GM19467 (cell line): ENCODE measurements around the gene KNCN.

Source experiments
- ATAC-seq: cut with Tn5 transposase; IDR thresholded peaks from one replicate; pipeline ENCODE4 v1.9.1; 2021; ENCODE audit warnings: mild to moderate bottlenecking, moderate library complexity; ENCODE audit not compliant: unreplicated experiment

KNCN gene

DNA sequence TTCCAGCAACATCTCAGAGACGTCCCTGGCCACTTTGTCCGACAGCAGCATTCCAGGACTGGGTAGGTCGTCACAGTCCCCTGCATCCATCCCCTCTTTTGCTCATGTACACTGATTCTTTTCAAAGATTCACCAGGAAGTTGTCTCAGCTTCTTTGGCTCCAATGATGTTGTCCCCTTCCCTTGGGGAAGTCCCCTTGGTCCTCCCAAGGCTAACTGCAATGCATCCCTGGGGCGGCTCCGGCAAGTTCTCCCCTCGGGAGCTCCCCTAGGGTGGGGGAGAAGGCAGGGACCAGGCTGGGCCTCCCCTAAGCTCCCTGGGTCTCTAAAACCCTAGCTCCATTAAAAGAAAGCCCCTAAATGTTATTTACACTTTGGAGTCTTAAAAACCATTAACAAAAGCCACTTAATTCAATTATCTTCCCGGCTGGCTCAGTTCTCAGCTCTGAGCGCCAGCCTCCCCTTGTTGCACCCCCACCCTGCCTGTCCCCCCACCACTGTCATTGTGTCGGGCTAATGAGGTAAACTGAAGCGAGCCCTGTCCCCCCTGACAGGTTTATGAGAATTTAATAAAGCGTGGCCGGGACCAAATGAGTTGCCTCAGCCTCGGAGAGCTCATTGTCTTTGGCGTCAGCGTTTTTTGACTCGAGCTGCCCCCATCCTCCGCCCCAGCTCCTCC is 25.3 kb downstream of the KNCN start:
- ATAC-seq: no peak

DNA sequence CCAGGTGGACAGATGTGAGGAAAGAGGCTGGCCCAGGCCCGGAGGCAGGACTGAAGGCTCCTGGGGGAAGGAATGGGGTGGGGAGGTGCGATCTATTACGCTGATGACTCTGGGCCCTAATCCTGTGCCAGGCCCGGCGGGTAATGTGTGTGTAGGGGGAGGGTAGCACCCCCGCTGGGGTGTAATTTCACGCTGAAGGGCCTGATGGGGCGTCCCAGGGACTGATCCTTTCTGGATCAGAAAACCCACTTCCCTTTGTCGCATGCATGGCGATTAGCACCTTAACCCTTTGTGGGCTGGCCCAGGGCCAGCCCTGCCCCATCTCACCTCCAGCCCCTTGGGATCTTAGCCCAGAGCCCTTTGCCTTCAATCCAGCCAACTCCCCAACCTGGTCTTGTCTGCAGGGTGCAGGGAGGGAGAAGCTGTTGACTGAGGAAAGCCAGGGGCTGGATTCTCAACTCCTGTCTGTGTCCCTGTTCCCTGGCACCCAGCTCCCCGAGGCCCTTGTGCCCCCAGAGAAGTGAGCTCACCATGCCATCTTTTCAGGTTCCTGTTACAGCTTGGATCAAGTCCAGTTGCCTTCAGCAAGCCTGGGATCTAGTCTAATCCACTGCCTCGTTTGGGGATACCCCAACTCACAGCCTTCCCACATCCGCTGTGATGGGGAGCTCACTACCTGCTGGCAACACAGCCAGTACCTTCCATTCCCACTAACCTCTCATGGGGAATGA is 26.0 kb downstream of the KNCN start:
- no peak for ATAC-seq

DNA sequence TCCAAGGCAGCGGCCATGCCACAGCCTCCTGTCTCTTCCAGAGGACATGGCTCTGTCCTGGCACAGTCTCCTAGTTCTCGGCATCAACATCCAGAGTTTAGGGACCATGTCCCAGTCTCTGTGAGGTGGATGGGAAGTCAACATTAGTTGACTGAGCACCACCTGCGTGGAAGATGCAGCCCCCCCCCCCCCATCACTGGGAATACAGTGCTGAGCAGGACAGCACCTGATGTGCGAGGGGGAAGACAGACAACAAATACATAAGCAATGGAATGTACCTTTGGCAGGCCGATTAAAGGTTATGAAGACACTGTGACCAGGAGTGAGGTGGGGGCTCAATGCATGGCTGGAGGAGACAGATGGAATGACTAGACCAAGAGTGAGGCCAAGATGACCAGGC is 26.6 kb downstream of the KNCN start:
- ATAC-seq: no peak

DNA sequence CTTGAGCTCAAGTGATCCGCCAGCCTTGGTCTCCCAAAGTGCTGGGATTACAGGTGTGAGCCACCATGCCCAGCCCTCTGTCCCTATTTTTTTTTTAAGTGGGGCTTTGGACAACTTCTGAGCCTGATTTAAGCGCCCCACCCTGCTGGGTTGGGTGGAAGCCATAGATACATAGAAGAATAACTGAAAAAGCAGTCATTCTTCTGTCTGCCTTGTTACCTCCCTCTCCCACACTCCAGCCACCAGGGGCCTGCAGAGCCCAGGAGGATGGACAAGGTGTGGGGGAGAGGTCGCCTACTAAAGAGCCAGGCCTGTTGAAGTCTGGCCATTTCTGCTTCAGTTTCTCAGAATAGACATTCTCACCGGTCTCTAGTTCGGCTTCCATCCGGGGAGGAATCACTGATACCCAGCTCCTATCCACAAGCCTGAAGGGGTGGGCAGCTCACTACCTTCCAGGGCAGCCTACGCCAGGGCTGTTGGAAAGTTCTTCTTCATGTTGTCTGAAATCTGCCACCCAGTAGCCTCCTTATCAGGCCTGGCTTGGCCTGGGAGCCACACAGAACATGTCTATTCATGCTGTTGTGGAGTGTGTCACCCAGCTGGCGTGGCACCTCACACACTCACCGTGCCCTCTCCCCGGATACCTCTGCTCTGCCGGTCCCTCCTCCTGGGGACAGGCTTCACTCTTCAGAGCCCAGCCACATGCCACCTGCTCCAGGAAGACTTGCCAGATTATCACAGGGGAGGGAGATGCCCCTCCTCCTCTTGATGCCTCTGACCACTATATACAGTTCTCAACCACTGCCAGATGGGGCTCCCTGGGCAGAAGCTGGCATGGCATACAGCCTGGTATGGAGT is 27.7 kb downstream of the KNCN start:
- ATAC-seq: no peak

DNA sequence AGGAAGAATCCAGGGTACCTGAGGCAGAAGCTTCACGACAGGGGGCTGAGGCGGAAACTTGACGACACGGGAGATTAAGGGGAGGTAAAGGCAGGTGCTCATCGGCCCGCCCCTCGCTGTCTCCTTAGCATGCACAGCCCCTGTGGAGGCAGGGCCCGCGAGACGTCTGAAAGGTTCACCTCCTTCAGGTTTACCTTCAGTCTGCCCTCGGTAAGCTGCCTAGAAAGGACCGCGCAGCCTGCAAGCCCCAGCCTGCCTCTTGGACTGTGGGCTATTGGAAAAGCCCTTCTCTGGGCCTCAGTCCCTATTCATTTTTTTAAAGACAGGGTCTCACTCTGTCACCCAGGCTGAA is 28.5 kb downstream of the KNCN start:
- no peak for ATAC-seq

DNA sequence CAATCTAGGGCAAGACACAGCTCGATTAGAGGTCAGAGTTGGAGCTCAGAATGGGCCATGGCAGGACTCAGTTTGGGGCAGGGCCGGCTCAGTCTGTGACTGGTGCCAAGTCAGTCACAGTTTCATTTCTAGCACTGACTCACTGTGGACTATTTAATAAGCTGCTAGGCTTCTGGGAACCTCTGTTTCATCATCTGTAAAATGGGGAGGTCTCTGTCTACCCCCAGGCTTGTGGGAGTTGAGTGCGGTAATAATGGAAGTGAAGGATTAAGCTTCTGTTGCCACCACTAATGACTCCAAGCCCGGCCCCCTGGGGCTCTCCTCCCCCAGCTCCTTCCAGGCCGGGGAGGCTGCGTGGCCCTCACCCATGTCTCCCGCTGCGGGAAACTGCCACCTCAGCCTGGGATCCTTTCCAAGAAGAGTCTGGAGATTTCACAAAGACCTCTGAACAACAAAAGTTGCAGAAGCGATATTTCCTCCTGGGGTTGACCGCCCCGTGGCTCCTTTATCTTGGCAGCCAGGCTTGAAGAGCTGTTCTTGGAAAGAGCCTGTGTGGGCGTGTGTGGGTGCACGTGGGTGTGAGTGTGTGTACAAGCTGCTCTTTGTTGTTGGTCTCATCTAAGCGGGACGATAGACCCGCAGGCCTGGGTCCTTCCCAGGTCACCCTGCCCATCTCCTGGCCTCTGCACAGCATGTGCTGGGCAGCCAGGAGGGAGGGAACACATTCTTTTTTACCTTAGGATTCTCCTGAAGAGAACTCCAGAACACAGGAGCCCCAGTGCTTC is 29.1 kb downstream of the KNCN start:
- ATAC-seq: no peak

DNA sequence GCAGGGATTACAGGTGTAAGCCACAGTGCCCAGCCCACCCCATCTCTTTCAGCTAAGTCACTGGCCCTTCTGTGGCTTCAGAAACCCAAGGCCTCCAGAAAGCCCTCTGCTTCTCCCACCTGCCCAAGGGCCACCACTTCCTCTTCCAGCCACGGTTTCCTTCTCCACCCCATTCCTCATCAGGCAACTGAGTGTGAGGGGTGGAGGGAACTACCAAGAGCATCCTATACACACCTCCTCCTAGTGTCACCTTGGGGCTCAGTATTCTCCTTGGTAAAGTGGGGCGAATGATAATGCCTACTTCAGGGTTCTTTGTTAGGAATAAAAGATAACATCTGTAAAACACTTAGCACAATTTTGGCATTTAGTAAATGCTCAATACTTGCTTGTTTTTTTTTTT is 30.0 kb downstream of the KNCN start:
- no peak for ATAC-seq

DNA sequence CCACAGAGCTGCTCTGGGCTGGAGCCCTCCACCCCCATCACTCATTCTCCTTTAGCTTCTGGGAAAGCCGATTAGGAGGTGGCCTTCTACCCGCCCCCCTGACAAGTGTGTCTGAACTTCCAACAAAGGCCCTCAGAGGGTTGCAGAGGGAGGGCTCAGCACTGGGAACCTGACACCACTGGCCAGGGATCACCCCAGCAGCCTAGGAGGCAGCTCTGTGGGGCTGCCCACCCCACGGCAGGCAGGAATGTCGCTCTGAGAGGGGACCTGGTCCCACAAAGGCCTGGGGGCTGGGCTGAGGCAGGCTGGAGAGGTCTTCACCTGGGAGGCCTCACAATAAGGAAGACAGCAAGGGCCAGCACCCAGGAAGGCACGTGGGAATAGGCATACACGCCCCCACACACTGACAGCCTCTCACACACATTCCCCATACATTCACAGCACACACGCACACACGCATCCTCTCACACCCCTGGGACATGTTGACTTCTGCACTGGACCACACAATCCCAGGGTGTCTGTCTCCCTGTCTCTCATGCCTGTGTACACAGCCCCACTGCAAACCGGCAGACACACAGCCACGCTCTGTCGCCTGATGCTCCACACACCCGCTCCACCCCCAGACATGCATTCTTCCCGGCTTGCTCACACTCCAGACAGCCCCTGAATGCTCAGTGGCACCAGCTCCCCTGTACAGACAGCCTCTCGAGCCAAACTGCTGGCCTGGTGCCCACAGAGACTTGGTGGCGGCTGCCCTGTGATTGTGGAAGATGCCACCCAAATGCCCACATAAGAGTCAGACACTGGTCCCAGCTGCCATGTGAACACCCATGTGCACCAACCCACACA is 31.2 kb downstream of the KNCN start:
- ATAC-seq: no peak

DNA sequence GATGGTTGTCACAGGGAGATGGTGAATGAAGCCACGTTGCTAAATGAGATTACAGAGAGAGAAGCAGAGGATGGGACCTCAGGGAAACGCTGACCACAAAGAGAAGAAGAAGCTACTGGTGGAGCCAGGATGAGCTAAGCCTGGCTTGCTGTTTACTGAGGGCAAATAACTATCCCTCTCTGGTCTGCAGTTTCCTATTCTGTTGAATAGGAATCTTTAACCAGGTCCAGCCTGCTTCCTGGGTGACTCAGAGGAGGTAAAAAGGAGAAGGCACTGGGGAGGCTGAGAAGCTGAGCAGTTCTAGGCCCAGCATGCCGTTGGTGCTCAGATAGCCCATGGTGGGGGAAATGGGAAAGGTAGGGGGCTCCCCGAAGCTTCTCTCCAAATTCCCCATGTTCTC is 32.2 kb downstream of the KNCN start:
- no peak for ATAC-seq

DNA sequence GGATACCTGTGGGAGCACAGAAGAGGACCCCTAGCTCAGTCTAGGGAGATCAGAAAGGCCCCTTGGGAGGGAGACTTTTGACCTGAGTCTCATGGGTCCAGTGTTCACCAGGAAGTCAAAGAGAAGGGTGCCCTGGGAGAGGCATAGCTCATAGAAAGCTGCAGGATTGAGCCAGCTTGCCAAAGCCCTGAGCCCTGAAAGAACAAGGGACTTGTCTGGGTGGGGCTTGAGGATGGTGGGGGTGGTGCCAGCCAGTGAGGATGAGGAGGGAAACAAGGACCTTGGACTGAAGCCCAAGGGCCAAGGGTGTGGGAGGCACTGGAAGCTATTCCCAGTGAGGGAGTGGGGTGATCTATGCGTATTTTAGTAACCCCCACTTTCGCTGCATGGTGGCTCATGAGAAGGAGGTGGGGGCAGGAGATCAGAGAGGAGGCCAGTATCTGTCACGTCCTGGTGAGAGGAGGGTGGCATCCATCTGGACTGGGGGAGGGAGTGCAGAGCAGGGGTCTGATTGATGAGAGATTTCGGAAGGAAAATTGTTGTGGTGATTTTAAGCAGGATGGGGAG is 33.4 kb downstream of the KNCN start:
- ATAC-seq: no peak

DNA sequence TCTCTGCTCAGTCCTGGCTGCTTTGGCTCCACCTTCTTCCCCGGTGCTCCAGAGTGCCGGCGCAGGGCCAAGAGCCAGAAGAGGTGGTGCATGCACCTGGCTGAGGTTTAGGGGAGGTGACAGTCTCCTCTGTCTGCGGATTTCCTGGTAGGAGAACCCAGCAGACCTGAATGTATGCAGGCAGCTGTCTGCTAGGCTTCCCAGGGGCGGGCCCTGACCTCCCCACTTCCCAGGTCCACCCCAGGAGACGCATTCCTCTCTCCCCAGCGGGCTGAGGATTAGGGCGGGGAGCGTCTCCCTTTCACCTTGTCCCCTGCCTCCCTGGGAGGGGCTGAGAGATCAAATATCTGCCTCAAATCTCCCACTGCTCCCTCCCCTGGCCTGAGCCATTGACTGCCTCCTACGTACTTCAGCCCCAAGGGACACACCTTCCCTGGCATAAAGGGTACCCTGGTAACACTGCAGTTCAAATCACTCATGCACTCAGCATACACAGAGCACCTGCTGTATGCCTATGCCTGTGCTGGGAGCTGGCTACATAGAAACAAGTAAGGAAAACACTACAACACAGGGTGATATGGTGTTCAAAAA is 34.3 kb downstream of the KNCN start:
- no peak for ATAC-seq

DNA sequence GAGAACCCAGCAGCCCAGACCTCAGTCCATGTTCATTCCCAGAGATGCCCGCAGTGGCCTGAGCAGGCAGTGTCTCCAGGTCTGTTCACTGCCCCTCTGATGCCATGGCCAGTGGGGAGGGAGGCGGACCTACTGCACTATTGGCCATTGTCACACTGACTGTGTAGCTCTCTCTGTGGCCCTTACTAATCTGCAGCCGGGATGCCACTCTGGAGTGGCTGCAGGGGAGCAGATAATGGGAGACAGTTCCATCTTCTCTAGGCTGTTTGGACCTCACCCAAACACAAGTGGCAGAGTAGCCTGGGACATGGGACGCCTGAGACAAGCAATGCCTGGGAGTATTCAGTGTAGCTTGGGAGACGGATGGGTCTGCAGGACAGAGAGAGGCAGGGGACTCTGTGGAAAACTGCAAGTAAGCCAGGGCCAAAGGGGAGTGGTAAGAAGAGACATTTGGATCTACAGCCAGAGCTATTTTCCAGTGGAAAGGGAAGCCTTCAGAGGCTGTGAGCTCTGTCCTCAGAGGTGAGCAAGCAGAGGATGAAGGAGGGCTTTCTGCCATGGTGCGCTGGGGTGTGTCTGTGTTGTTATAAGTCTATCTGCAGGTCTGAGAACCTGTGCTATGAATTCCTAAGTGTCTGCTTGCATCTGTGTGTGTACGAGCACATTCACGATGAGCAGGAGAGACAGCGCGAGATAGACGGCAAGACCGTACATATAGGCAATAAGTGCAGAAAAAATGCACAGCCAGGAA is 35.1 kb downstream of the KNCN start:
- no peak for ATAC-seq

DNA sequence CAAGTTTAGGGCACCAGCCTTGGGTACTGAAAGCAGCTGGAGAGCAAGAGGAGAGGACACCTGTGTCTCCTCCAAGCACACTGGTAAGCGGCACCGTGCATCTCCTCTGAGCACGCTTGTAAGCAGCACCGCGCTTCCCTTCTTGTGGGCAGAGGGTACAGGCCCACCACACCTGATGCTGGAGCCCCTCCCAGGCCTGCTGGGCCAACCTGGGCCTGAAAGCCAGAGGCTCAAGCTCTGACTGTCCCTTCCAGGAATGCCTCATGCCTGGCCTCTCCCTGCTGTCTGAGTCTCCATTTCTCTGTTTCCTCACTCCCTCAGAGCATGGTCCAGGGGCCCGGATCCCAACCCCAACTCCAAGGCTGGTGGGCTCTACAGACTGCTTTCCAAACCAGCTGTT is 35.9 kb downstream of the KNCN start:
- ATAC-seq: no peak

DNA sequence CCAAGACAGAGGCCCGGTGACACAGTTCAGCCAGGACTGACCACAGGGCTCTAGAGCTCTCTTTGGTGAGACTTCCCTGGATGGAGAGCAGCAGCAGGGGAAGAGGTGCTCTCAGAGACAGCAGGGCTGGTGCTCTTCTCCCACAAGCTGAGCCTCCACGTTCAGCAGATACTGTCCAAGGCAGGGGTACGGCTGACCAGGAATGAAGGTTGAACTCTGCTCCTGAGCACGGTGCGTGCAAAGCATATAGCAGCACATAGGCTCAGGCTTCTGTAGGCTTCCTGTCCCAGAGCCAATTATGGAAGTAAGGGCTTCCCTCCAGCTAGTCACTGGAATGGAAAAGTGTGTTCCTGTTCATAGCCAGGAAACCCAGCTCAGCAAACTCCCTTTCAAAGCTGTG is 37.9 kb downstream of the KNCN start:
- ATAC-seq: no peak

DNA sequence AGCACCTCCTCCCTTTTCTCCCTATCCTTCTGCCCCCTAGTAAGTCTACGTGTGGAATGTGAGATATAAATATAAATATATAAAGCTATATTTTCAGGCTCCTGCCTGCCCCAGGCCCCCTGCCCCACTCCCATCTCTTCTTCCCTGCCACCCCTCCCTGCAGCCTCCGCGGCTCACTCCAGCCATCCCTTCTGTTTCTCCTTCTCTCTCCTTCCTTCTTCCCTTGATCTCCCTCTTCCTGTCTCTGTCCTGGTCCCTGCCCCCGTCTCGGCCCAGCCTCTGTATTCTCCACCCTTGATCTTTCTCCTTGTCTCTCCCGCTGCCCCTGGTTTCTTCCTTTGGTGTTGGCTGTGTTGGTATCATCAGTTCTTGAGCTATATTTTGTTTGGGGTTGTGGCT is 38.7 kb downstream of the KNCN start:
- ATAC-seq: no peak

DNA sequence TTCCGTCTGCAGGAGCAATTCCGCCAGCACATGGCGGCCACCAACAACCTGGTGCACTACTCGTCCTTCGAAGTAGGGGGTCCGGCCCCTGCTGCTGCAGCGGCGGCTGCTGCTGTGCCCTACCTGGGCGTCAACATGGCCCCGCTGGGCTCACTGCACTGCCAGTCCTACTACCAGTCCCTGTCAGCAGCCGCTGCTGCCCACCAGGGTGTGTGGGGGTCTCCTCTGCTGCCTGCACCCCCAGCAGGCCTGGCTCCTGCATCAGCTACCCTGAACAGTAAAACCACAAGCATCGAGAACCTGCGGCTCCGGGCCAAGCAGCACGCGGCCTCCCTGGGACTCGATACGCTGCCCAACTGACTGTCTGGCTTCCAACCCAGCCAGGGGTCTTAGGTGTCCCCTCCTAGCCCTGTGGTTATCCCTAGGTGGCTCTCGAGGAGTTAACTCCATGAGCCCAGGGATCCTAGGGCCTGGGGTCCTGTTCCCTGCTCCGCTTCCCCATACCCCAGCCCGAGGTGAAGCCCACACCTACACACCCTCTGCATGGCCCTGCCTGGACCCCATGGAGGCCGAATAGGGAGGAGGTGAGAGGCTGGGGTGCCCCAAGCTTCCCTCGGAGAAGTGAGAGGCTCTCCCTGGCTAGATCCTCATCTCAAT is 39.2 kb downstream of the KNCN start:
- no peak for ATAC-seq

DNA sequence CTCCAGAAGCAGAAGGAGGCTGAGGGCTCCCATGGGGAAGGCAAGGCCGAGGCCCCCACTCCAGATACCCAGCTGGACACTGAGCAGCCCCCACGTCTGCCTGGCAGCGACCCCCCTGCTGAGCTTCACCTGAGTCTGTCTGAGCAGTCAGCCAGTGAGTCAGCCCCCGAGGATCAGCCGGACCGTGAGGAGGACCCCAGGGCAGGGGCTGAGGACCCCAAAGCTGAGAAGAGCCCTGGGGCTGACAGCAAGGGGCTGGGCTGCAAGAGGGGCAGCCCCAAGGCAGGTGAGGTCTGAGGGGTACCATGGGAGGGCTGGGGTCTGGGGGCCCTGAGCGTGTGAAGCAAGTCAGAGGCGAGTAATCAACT is 40.5 kb downstream of the KNCN start:
- no peak for ATAC-seq

DNA sequence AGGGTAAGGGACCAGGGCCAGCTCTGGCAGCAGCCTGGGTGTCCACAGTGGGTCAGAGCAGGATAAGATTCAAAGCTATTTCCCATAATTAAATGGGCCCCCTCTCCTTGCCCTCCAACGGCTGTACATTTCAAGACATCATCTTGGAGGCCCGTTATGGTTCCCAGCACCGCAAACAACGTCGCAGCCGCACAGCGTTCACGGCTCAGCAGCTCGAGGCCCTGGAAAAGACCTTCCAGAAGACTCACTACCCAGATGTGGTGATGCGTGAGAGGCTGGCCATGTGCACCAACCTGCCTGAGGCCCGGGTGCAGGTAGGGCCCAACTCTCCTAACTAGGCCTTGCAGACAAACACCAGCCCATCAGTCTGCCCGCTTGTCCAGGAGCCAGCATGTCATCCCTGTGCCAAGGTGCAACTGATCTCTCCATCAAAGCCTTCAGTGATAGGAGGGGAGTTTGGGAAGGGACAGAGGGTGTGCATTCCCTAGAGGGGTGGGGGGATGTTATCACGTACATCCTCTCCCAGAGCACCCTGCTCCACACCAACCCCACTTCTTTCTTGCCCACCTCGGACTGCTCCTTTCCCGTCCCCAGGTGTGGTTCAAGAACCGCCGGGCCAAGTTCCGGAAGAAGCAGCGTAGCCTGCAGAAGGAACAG is 41.0 kb downstream of the KNCN start:
- ATAC-seq: no peak
